HepG2 (cell line): Measurements from ENCODE around the gene ADIPOR2. TPM values are rescaled to one million over a fixed set of nuclear protein-coding genes. Genes with fewer than 3 reads are reported as not detected.

Experiments used
- GABPA ChIP-seq, 2 experiments: IDR thresholded peaks; 2 replicates each; pipeline ENCODE4 v1.6.1; 2011 to 2016; ENCODE audit warnings: low read depth in 2 of 2, low read length in 1 of 2, missing biosample characterization in 1 of 2, missing genetic modification characterization in 1 of 2
- MED1 ChIP-seq: sonication (generic); formaldehyde crosslinking; IDR thresholded peaks from 2 replicates; pipeline ENCODE4 v1.4.0; 2020; ENCODE audit warnings: missing genetic modification reagents
- MLXIP ChIP-seq: sonication (generic); formaldehyde crosslinking; IDR thresholded peaks from 2 replicates; pipeline ENCODE4 v1.9.0; 2021; ENCODE audit warnings: missing genetic modification reagents, borderline replicate concordance
- NCOA1 ChIP-seq: sonication (generic); formaldehyde crosslinking; IDR thresholded peaks from 2 replicates; pipeline ENCODE4 v1.9.0; 2021; ENCODE audit warnings: missing genetic modification reagents
- NFKB2 ChIP-seq: sonication (generic); formaldehyde crosslinking; IDR thresholded peaks from 2 replicates; pipeline ENCODE4 v1.4.0; 2020; ENCODE audit warnings: missing genetic modification reagents, borderline replicate concordance
- SALL1 ChIP-seq: sonication (generic); formaldehyde crosslinking; IDR thresholded peaks from 2 replicates; pipeline ENCODE4 v1.8.0; 2022; ENCODE audit warnings: mild to moderate bottlenecking, missing genetic modification reagents
- TARDBP ChIP-seq: sonication (generic); formaldehyde crosslinking; IDR thresholded peaks from 2 replicates; pipeline ENCODE4 v1.8.0; 2022; ENCODE audit warnings: mild to moderate bottlenecking, missing genetic modification reagents
- ZFP36L2 ChIP-seq: sonication (generic); formaldehyde crosslinking; IDR thresholded peaks from 2 replicates; pipeline ENCODE4 v1.4.0; 2020; ENCODE audit warnings: missing genetic modification reagents
- ZNF121 ChIP-seq: sonication (generic); formaldehyde crosslinking; IDR thresholded peaks from 2 replicates; pipeline ENCODE4 v1.5.0; 2020; ENCODE audit warnings: mild to moderate bottlenecking, missing genetic modification reagents
- ZNF136 ChIP-seq: sonication (generic); formaldehyde crosslinking; IDR thresholded peaks from 2 replicates; pipeline ENCODE4 v1.8.1; 2022; ENCODE audit warnings: low read depth, mild to moderate bottlenecking, moderate library complexity, missing genetic modification reagents
- ZNF253 ChIP-seq: sonication (generic); formaldehyde crosslinking; IDR thresholded peaks from 2 replicates; pipeline ENCODE4 v1.8.0; 2022; ENCODE audit warnings: mild to moderate bottlenecking, missing genetic modification reagents, borderline replicate concordance
- ZNF367 ChIP-seq: sonication (generic); formaldehyde crosslinking; IDR thresholded peaks from 2 replicates; pipeline ENCODE4 v1.4.0; 2020; ENCODE audit warnings: missing genetic modification reagents, borderline replicate concordance
- polyA plus RNA-seq, 8 experiments: library from polyadenylated mRNA; depleted of rRNA in 3 of 8; stranded (reverse) in 7 of 8; unstranded in 1 of 8; fragments of >200 nt; fragmentation: Illumina TruSeq in 4 of 8; extraction: Trizol in 4 of 8; gene quantifications; 2 replicates each; pipeline versions ENCODE4 v1.2.1 to v1.2.3, GENCODE V29; 2011 to 2016; ENCODE audit warnings: low read depth in 4 of 8, missing spikeins in 1 of 8, mixed read lengths in 1 of 8; ENCODE audit not compliant: insufficient read depth in 1 of 8
- total RNA-seq, 5 experiments: library from RNA; depleted of rRNA; stranded (reverse); fragments of >200 nt; fragmentation: Illumina TruSeq; extraction: Trizol; gene quantifications; 2 replicates each; pipeline ENCODE4 v1.2.3, GENCODE V29; 2016; ENCODE audit warnings: low read depth in 1 of 5
- TF ChIP-seq, protein P1 (sequence below): sonication (generic); formaldehyde crosslinking; IDR thresholded peaks from 2 replicates; pipeline ENCODE4 v1.5.0; 2020; ENCODE audit warnings: missing genetic modification reagents
- TF ChIP-seq, protein P2 (sequence below): sonication (generic); formaldehyde crosslinking; IDR thresholded peaks from 2 replicates; pipeline ENCODE4 v1.5.0; 2020; ENCODE audit warnings: mild to moderate bottlenecking, missing genetic modification reagents, moderate library complexity
- TF ChIP-seq, protein P3 (sequence below): sonication (generic); formaldehyde crosslinking; IDR thresholded peaks from 2 replicates; pipeline ENCODE4 v1.4.0; 2020; ENCODE audit warnings: missing genetic modification reagents, borderline replicate concordance
- TF ChIP-seq, protein P4 (sequence below): sonication (generic); formaldehyde crosslinking; IDR thresholded peaks from 2 replicates; pipeline ENCODE4 v1.4.0; 2020; ENCODE audit warnings: missing genetic modification reagents

Gene ADIPOR2
- total and polyA plus RNA-seq, 2 of the 13 experiments (the other 11 are each of a cell fraction or from before 2014, with no cell fraction given): 35.2 to 52.2 TPM

DNA sequence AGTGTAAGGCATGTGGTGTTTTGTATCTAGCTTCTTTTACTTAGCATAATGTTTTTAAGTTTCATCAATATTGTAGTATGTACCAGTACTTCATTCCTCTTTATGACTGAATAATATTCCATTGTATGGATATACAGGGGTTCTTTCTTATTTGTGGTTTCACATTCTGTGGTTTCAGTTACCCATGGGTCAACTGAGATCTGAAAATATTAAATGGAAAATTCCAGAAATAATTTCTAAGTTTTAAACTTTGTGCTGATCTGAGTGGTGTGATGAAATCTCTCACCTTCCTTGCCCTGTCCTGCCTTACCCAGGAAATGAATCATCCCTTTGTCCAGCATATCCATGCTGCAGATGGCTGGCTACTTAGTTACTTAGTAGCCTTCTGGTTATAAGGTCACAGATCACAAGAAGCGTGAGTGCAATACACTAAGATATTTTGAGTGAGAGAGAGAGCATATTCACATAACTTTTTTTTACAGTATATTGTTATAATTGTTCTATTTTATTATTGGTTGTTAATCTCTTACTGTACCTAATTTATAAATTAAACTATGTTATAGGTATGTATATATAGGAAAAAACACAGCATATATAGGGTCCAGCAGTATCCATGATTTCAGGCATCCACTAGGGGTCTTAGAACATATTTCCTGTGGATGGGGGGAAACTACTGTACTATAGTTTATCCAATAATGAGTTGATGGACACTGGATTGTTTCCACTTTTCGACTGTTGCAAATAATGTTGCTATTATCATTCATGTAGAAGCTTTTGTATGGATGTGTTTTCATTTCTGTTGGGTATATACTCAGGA is 69.9 kb downstream of the ADIPOR2 start (continued):
- TF ChIP-seq MLXIP: no peak
- peak; percentile 95 for TF ChIP-seq MED1
- TF ChIP-seq GABPA (IDR thresholded peaks at IDR 0.05; ENCODE audit: low read depth, low read length): no peak
- peak; percentile 42; the same call in 1 of the 2 replicates for TF ChIP-seq GABPA (CRISPR knock-in tag; IDR thresholded peaks at IDR 0.05; ENCODE audit: low read depth)
- TF ChIP-seq SALL1 (CRISPR knock-in tag): peak; percentile 93; the same call in 1 of the 2 replicates
- no peak for TF ChIP-seq NFKB2
- TF ChIP-seq, protein P1, sequence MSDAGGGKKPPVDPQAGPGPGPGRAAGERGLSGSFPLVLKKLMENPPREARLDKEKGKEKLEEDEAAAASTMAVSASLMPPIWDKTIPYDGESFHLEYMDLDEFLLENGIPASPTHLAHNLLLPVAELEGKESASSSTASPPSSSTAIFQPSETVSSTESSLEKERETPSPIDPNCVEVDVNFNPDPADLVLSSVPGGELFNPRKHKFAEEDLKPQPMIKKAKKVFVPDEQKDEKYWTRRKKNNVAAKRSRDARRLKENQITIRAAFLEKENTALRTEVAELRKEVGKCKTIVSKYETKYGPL (CRISPR knock-in tag): no peak
- TF ChIP-seq TARDBP: peak; percentile 57; the same call in 1 of the 2 replicates
- TF ChIP-seq ZNF367: no peak
- TF ChIP-seq ZNF253 (CRISPR knock-in tag): no peak
- TF ChIP-seq ZFP36L2 (CRISPR knock-in tag): no peak
- TF ChIP-seq, protein P2, sequence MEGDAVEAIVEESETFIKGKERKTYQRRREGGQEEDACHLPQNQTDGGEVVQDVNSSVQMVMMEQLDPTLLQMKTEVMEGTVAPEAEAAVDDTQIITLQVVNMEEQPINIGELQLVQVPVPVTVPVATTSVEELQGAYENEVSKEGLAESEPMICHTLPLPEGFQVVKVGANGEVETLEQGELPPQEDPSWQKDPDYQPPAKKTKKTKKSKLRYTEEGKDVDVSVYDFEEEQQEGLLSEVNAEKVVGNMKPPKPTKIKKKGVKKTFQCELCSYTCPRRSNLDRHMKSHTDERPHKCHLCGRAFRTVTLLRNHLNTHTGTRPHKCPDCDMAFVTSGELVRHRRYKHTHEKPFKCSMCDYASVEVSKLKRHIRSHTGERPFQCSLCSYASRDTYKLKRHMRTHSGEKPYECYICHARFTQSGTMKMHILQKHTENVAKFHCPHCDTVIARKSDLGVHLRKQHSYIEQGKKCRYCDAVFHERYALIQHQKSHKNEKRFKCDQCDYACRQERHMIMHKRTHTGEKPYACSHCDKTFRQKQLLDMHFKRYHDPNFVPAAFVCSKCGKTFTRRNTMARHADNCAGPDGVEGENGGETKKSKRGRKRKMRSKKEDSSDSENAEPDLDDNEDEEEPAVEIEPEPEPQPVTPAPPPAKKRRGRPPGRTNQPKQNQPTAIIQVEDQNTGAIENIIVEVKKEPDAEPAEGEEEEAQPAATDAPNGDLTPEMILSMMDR (CRISPR knock-in tag): no peak
- TF ChIP-seq, protein P3, sequence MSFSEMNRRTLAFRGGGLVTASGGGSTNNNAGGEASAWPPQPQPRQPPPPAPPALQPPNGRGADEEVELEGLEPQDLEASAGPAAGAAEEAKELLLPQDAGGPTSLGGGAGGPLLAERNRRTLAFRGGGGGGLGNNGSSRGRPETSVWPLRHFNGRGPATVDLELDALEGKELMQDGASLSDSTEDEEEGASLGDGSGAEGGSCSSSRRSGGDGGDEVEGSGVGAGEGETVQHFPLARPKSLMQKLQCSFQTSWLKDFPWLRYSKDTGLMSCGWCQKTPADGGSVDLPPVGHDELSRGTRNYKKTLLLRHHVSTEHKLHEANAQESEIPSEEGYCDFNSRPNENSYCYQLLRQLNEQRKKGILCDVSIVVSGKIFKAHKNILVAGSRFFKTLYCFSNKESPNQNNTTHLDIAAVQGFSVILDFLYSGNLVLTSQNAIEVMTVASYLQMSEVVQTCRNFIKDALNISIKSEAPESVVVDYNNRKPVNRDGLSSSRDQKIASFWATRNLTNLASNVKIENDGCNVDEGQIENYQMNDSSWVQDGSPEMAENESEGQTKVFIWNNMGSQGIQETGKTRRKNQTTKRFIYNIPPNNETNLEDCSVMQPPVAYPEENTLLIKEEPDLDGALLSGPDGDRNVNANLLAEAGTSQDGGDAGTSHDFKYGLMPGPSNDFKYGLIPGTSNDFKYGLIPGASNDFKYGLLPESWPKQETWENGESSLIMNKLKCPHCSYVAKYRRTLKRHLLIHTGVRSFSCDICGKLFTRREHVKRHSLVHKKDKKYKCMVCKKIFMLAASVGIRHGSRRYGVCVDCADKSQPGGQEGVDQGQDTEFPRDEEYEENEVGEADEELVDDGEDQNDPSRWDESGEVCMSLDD (CRISPR knock-in tag): no peak
- TF ChIP-seq, protein P4, sequence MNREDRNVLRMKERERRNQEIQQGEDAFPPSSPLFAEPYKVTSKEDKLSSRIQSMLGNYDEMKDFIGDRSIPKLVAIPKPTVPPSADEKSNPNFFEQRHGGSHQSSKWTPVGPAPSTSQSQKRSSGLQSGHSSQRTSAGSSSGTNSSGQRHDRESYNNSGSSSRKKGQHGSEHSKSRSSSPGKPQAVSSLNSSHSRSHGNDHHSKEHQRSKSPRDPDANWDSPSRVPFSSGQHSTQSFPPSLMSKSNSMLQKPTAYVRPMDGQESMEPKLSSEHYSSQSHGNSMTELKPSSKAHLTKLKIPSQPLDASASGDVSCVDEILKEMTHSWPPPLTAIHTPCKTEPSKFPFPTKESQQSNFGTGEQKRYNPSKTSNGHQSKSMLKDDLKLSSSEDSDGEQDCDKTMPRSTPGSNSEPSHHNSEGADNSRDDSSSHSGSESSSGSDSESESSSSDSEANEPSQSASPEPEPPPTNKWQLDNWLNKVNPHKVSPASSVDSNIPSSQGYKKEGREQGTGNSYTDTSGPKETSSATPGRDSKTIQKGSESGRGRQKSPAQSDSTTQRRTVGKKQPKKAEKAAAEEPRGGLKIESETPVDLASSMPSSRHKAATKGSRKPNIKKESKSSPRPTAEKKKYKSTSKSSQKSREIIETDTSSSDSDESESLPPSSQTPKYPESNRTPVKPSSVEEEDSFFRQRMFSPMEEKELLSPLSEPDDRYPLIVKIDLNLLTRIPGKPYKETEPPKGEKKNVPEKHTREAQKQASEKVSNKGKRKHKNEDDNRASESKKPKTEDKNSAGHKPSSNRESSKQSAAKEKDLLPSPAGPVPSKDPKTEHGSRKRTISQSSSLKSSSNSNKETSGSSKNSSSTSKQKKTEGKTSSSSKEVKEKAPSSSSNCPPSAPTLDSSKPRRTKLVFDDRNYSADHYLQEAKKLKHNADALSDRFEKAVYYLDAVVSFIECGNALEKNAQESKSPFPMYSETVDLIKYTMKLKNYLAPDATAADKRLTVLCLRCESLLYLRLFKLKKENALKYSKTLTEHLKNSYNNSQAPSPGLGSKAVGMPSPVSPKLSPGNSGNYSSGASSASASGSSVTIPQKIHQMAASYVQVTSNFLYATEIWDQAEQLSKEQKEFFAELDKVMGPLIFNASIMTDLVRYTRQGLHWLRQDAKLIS (CRISPR knock-in tag): no peak
- no peak for TF ChIP-seq NCOA1 (CRISPR knock-in tag)
- TF ChIP-seq ZNF136: peak; percentile 63; the same call in 1 of the 2 replicates
- TF ChIP-seq ZNF121 (CRISPR knock-in tag): 0 out of 2 replicates have a peak, but pooled peaks have one; percentile 30
